NT2/D1 (cell line): Measurements from ENCODE around the gene PHACTR3.

Source experiments
- SUZ12 ChIP-seq: IDR thresholded peaks from 2 replicates; pipeline ENCODE4 v1.6.1; 2011; ENCODE audit not compliant: insufficient read length, insufficient read depth; ENCODE audit errors: extremely low read depth
- YY1 ChIP-seq: IDR thresholded peaks from 2 replicates; pipeline ENCODE4 v1.6.1; 2011; ENCODE audit not compliant: insufficient read length, insufficient read depth
- ZNF274 ChIP-seq: IDR thresholded peaks from 2 replicates; pipeline ENCODE4 v1.6.1; 2011; ENCODE audit warnings: mild to moderate bottlenecking, low read depth, low read length

DNA sequence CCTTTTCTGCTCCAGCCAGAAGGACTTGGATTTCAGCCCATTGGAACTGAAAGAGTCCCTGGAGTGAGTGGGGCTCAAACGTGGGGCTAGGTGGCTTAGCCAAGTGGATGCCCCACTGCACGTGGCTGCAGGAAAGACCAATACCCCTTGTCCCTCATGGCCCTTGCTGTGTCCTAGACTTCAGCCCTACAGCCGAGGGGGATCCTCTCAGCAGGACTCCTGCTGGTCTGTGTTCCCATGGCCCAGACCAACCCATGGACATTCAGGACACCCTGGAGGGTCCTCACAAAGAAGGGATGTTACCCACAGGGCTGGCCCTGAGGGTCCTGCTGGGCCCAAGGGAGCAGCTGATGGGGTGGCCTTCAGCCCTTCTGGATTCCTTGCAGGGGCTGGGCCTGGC, 30.0 kb upstream of the PHACTR3 start:
- TF ChIP-seq YY1 (no peak), SUZ12 (no peak), ZNF274 (no peak)
